HG03159 (cell line): ENCODE measurements around the gene SLC25A51.
A peak's percentile ranks its signal among the peaks of the same experiment; 100 is the strongest.

Experiments used
- ATAC-seq: cut with Tn5 transposase; IDR thresholded peaks from one replicate; pipeline ENCODE4 v1.9.1; 2021; ENCODE audit warnings: mild to moderate bottlenecking, moderate library complexity; ENCODE audit not compliant: unreplicated experiment

The SLC25A51 gene

GRCh38 chr9:37903647-37904444, at the start of gene SLC25A51:
SLC25A51 (minus strand) TSS chr9:37904127; CDS start chr9:37888550, 15,577 bp downstream.
- ATAC-seq = peak; percentile 72

- ATAC-seq = no peak
Measured at GRCh38 chr9:37953206-37953774, 49.4 kb upstream of the SLC25A51 start.

DNA sequence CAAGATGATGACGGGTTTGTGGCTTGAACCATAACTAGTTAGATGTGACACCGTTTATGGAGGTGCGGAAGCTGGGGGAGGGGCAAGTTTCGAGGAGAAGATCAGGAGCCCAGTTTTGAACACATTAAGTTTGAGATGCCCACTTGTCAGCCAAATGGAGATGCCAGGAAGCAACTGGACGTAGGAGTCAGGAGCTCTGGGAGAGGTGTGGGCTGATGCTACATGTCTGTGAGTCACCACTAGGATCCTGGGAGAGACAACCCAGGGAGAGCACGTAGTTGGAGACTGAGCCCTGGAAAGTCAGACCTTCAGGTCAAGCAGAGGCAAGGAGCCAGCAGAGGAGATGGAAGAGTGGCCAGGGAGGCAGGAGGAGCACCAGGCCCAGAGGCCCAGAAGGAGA, 48.8 kb upstream of the SLC25A51 start:
- no peak for ATAC-seq

- ATAC-seq = no peak
Measured at GRCh38 chr9:37951671-37952449, 47.9 kb upstream of the SLC25A51 start.

GRCh38 chr9:37950561-37950960, 46.6 kb upstream of the SLC25A51 start:
- ATAC-seq = no peak

- no peak for ATAC-seq
Measured at GRCh38 chr9:37949576-37949975, 45.6 kb upstream of the SLC25A51 start.

- ATAC-seq = no peak
Measured at GRCh38 chr9:37948417-37948980, 44.6 kb upstream of the SLC25A51 start.

- ATAC-seq = no peak
Measured at GRCh38 chr9:37947977-37948376, 44.0 kb upstream of the SLC25A51 start.

DNA sequence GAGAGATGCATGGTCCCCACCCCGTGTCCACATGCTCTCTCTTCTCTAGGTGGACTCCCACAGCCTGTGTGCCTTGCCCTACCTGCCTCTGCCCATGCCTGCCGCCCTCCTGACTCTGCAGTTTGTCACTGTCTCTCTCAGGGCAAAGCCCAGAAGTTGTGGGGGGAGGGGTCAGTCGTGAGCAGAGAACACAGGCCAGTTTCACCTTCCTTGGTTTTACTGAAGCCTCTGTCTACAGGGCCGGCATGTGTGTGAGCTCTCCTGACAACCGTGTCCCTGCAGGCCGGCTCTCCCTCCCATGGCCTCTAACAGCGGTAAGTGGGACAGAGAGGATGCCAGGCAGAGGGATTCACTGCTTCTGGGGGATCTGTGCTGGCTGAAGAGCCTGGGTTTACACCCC, 43.5 kb upstream of the SLC25A51 start:
- ATAC-seq = no peak

GRCh38 chr9:37946971-37947370, 43.0 kb upstream of the SLC25A51 start:
- no peak for ATAC-seq

DNA sequence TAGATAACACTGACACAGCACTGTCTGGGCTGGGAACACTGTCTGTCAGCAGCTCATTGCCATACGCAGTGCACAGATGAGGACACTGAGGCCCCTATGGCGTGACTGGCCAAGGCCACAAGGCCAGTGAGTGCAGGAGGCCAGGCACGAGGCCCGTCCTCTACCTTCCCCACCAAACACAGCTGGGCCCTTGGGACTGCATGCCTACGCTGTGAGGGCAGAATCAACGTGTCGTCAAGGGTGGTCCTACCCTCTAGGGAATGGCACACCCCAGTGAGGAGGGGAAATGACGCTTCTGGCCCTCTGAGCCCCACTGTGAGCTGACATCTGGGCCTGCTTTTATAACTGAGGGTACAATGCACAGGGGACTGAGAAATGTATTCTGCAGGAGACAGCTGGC, 42.1 kb upstream of the SLC25A51 start:
- no peak for ATAC-seq

- ATAC-seq = no peak
Measured at GRCh38 chr9:37944671-37945481, 40.9 kb upstream of the SLC25A51 start.

DNA sequence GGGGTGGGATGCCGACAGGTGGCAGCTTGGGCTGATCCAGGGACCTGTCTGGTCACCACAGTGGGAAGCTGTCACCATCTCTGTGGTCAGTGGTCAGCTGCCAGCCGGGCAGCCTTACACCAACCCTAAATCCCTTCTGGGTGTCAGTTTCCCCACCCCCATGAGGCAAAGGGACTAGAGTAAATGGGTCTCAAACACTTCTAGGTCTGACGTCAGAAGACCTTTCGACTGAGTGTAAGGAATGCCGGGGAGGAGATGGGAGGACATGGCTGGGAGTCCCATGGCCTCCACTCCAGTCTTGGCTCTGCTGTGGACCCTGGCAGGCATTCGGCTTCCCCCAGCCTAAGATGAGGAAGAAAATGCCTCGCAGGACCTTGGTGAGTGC, 40.3 kb upstream of the SLC25A51 start:
- ATAC-seq = no peak

DNA sequence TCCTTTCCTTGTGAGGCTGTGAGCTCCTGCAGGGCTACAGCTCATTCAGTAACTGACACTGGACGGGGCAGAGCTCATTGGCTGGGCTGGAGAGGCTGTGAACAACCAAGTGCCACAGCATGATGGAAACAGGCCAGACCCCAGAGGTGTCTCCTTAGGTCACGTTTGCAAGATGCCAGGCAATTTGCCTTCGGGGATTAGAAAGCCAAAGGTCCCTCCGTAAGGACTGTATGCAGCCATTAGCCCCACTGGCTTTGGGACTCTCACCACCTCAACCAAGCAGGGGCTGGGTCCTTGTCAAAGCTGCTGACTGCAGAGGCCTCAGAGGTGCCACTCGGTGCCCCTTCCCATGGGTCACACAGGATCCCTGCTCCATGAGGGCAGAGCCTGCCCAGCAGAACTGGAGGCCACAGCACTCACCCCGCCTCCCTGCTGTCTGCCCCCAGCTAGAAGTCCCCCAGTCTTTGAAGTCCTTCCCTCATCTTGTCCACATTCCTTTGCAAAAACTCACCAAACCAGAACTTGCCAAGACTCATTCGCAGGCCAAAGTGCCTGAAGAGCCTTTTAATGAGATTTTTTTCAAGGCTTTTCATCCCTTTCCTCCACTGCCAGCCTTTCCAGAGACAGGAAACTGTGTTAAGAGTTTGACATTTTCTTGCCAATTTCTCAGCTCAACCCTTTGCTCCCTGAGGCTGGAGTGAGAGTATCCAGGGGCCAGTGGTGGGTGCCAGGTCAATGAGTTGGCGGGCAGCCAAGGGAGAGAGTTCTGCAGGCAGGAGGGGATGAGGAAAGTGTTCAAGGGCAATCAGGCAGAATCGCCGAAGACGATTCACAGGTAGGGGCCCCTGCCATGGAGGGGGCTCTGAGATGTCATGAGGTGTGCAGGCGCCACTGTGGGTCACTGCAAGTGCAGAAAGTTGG, 39.7 kb upstream of the SLC25A51 start:
- no peak for ATAC-seq

DNA sequence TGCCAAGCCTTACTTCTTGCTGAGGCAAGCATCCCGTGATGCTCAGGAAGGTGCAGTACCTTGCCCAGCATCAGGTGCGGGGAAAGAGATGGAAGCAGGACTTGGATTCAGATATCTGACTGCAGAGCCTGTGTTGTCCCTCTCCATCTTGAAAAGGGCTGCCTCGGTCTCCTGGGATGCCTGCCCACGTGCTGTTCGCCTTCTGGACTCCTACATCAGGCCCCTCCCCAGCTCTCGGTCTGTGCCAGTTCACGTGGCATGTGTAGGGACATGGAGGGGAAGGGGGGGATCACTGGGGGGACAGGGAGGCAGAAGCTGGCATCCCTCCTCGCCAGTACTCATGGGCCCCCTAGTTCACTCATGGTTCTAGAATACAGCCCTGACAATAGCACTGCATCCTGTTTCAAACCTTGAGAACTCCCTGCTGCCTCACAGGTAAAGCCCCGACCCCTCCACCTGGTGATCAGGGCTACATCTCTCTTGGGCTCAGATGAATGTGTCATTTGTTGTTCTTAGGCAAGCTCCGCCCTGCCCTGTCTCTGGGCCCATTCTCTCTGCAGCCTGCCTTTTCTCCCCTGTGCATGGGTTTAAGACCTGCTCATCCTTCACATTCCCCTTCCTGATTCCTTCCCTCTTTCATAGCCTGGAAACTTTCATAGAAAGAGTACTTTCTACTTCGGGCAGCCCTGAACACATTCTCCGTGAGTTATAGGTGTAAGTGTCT, 38.9 kb upstream of the SLC25A51 start:
- ATAC-seq = no peak

DNA sequence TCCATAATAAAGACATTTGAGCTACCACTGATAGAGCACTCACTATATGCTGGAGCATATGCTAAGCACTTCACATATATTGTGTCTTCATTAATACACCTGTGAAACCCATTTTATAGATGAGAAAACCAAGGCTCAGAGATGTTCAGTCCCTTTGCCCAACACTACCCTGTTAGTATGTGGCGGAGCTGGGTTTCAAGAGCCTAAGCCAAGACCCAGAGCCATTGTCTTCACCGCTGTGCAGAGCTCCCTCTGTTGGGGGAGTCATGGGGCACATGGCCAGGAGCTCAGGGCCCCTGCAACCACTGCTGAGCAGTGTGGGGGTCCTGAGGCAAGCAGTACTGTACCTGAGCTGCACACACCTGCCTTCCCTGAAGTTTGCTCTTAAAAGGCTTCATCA, 37.3 kb upstream of the SLC25A51 start:
- ATAC-seq = no peak

DNA sequence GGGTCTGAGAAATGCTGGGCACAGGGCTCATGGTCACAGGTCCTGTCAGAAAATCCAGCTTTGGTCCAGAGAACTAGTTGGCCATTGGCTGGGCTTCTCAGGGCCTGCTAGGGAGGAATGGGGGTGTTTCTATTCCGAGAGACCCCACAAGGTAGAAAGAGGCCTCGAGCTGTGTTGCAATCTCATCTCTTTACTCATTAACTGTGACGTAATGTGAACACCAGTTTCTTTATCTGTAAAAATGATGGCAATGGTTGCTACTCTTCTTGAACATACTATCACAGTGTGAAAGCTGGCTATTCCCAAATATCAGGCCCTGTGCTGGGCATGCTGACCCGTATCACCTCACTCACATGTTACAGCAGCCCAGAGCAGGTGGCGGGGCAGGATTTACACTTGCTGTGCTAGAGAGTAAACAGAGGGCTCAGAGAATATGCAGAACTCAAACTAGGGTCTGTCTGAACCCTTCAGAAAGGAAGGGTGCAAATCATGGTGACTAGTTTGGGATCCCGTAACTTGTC, 35.7 kb upstream of the SLC25A51 start:
- ATAC-seq = no peak

DNA sequence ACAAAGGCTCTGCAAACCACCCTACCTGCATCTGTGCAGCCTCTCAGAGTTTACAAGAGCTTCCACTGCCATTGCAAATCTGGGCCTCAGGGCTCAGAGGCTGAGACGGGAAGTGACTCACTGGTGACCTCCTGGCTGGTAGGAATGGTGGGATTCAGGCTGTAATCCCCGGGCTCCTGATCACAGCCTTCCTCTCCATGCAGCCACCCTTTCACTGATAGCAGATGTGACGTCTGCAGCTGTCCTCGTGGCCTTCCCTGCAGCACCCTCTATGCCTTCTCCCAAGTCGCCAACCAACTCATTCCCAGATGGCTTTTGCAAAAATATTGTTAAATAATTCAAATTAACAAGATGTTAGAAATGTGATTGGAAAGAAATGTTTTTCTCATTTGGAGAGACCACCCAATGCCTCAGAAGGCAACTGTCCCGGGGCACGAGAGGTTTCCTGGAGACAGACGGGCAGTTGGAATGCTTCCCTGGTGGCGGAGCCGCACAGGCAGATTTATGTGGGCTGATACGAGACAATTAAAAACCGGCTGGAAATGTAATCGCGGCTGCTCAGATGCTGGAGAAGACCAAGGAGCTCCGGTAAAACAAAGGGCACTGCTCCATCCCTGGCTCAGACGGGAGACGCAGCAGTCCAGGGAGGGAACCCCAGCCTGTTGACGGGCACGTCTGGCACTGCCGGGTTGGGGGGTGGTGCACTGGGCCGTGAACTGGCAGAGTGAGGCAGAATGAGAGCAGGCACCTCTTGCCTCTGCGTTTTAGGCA, 34.4 kb upstream of the SLC25A51 start:
- no peak for ATAC-seq
